Neural crest cell (in vitro differentiated cells): ENCODE data around the gene CREB5. TPM values are rescaled to one million over a fixed set of nuclear protein-coding genes. Genes with fewer than 3 reads are reported as not detected.
"Not testable (repeated sequence)": the region's sequence is repeated elsewhere in the genome, so short reads cannot be mapped to it uniquely, and the experiment has no call there.

Experiments used
- DNase-seq: peaks from one replicate; pipeline ENCODE4 v3.0.0; 2021; ENCODE audit warnings: low read depth, mixed read lengths, low spot score
- H3K27ac Mint-ChIP-seq: one replicate; pipeline ENCODE4 v1.8.0; 2021; ENCODE audit warnings: mild to moderate bottlenecking, mixed read lengths; ENCODE audit not compliant: unreplicated experiment
- H3K27me3 Mint-ChIP-seq: 2 replicates; pipeline ENCODE4 v1.8.0; 2021; ENCODE audit warnings: low read depth, mild to moderate bottlenecking, mixed read lengths
- H3K36me3 Mint-ChIP-seq: 2 replicates; pipeline ENCODE4 v1.8.0; 2021; ENCODE audit warnings: low read depth, mild to moderate bottlenecking, mixed read lengths
- H3K4me1 Mint-ChIP-seq: 2 replicates; pipeline ENCODE4 v1.8.0; 2021; ENCODE audit warnings: mixed read lengths
- H3K4me3 Mint-ChIP-seq: one replicate; pipeline ENCODE4 v1.8.0; 2021; ENCODE audit warnings: mild to moderate bottlenecking, mixed read lengths
- H3K9me3 Mint-ChIP-seq: 2 replicates; pipeline ENCODE4 v1.8.0; 2021; ENCODE audit warnings: mixed read lengths
- total RNA-seq: library from RNA; stranded (reverse); gene quantifications from 2 replicates; pipeline ENCODE4 v1.2.1, GENCODE V29; 2021
- TF ChIP-seq, protein P1 (sequence below): fragments of 200-600 bp; sonication (generic); conservative IDR thresholded peaks from 2 replicates; pipeline ENCODE4 v1.5.0; 2021; ENCODE audit warnings: antibody characterized with exemption, mild to moderate bottlenecking

Gene CREB5
- total RNA-seq, 1 donor from 2014 or later: 8.3 TPM

DNA sequence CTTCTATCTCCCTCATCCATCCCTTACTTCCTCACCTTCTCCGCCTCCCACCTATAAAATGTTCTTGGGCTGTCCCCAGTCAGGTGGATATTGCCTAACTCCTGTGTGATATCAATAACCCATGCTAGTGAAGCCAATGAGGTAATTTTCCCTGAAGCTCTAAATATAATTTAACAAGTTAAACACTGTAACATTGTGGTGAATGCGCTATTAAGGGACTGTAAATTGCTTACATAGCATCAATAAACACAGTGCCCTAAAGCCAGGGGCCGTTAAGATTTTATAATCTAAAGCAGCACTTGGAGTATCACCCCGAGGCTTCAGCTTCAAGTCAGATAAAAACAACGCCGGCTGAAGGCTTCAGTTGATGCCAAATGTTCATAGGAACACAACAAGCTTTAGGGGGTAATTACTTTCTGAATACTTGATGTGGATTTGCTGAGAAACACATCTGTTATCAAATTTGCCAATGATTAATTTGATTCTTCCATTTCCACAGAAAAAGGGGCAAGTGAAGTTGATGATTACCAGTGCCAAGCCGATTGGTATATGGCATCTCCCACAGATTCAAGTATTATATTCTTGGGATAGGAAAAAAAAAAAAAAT, 138.4 kb downstream of the CREB5 start:
- Mint-ChIP-seq H3K27me3 (no peaks in the 10 kb centered on the region), H3K9me3 (peaks cover 13% of the 10 kb centered on the region), H3K36me3 (peaks cover 12% of the 10 kb centered on the region), H3K27ac (no peak overlapping the region), H3K4me1 (peaks cover 41% of the 10 kb centered on the region), H3K4me3 (no peak overlapping the region)
- TF ChIP-seq, protein P1, sequence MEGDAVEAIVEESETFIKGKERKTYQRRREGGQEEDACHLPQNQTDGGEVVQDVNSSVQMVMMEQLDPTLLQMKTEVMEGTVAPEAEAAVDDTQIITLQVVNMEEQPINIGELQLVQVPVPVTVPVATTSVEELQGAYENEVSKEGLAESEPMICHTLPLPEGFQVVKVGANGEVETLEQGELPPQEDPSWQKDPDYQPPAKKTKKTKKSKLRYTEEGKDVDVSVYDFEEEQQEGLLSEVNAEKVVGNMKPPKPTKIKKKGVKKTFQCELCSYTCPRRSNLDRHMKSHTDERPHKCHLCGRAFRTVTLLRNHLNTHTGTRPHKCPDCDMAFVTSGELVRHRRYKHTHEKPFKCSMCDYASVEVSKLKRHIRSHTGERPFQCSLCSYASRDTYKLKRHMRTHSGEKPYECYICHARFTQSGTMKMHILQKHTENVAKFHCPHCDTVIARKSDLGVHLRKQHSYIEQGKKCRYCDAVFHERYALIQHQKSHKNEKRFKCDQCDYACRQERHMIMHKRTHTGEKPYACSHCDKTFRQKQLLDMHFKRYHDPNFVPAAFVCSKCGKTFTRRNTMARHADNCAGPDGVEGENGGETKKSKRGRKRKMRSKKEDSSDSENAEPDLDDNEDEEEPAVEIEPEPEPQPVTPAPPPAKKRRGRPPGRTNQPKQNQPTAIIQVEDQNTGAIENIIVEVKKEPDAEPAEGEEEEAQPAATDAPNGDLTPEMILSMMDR: no peak
- DNase-seq: no peak

DNA sequence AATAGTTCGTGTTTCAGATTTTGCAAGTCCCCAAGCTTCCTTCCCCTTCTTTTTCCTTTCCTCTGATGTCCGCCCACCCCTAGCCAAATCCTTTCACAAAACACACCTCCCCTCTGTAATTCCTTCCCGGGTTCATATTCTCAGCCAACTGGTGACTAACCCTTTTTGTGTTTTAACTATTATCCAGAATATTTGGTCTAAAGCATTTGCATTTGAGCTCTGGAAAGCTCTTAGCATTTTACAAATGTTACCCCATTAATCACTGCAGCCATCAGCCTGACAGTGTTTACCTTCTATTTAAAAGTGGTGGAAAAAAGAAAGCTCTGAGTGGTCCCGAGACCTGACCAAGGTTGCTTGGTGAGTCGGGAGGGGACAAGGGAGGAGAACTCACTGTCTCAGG, 139.0 kb downstream of the CREB5 start:
- no peak for DNase-seq
- TF ChIP-seq, protein P1: no peak
- peaks cover 42% of the 10 kb centered on the region for H3K4me1 Mint-ChIP-seq
- peaks cover 7% of the 10 kb centered on the region for H3K36me3 Mint-ChIP-seq
- H3K9me3 Mint-ChIP-seq: peaks cover 8% of the 10 kb centered on the region
- no peaks in the 10 kb centered on the region for H3K27me3 Mint-ChIP-seq
- no peak overlapping the region for H3K4me3 Mint-ChIP-seq
- H3K27ac Mint-ChIP-seq: no peak overlapping the region

DNA sequence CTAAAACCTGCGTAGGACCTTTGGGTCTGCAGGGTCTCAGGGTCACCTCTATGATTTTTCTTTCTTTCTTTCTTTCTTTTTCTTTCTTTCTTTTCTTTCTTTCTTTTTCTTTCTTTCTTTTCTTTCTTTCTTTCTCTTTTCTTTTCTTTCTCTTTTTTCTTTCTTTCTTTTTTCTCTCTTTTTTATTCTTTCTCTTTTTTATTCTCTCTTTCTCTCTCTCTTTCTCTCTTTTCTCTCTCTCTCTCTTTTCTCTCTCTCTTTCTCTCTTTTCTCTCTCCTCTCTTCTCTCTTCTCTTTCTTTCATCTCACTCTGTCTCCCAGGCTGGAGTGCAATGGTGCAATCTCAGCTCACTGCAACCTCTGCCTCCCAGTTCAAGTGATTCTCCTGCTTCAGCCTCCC, 139.4 kb downstream of the CREB5 start:
- H3K9me3 Mint-ChIP-seq, H3K4me3 Mint-ChIP-seq, H3K27me3 Mint-ChIP-seq, H3K36me3 Mint-ChIP-seq, DNase-seq, H3K27ac Mint-ChIP-seq: not testable (repeated sequence)
- peaks cover 42% of the 10 kb centered on the region for H3K4me1 Mint-ChIP-seq

DNA sequence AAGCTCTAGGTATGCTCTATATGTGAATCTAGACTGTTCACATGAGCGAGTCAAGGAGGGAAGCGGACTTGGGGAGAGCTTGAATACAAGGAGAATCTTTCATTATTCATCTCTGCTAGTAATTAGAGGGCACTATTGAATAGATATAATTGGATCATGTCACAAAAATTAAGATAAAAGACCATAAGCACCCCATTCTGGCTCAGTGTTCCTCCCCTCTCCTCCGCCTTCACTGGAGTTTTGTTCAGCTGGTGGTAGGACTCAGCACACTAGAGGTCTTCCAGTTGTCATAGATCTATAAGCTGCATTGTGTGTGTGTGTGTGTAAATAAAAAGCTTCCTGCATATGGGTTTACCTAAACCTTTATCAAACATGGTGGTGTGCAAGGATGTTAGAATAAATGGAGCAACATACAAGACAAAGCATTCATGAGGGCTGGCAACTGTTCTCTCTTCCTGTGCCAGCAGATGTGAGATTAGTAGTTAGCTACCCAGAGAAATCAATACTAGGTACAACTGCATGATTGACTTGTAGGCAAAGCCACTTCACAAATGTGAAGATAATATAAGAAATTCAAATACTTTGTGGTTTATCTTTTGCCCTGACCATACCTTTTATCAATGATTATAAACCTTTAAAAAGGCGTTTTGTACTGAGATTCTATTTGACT, 142.6 kb downstream of the CREB5 start:
- Mint-ChIP-seq H3K27ac (no peak overlapping the region), H3K27me3 (no peaks in the 10 kb centered on the region), H3K36me3 (no peaks in the 10 kb centered on the region), H3K4me1 (peaks cover 42% of the 10 kb centered on the region), H3K9me3 (peaks cover 2% of the 10 kb centered on the region), H3K4me3 (no peak overlapping the region)
- TF ChIP-seq, protein P1: no peak
- DNase-seq: no peak

DNA sequence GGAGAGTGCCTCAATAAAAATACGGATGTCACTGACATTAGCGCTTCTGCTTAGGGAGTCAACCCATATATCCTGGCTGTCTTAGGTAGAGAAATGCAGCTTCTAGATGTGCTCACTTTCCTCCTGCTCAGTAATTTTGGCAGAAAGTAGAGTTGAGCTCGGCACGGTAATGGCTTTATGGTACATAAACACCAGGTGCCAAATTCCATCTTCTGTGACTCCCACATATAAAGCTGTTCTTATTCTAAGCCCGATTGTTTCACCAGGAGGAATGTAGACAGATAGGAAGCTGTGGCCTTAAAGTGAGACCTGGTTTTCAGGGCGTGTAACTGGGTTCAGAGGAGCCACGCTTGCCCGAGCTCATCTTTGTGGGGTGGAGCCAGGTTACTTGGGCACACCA, 143.7 kb downstream of the CREB5 start:
- H3K4me3 Mint-ChIP-seq: no peak overlapping the region

DNA sequence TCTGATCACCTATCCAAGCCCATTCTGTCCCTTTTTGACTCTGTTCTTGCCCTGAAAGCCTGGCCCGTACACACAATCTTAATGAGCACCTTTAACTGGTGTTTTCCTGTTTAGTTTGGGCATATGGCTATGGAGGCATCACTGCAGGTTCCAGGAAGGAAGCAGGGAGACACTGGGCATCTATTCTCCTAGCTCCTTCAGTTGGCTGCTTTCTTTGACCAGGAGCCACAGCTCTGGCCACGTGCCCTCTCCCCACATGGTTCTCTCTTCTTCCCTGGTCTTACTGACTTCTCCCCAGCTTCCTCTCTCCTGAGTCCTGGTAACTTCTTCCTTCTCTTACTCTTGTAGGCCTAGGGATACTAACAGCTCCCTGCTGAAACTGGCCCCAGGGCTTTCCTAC, 144.4 kb downstream of the CREB5 start:
- DNase-seq: no peak
- no peaks in the 10 kb centered on the region for H3K36me3 Mint-ChIP-seq
- H3K9me3 Mint-ChIP-seq: no peaks in the 10 kb centered on the region
- no peak overlapping the region for H3K27ac Mint-ChIP-seq
- peaks cover 35% of the 10 kb centered on the region for H3K4me1 Mint-ChIP-seq
- no peak overlapping the region for H3K4me3 Mint-ChIP-seq
- TF ChIP-seq, protein P1: no peak
- H3K27me3 Mint-ChIP-seq: no peaks in the 10 kb centered on the region

More for the DNA sequence above, 143.7 kb downstream of the CREB5 start:
- H3K36me3 Mint-ChIP-seq: no peaks in the 10 kb centered on the region
- no peaks in the 10 kb centered on the region for H3K9me3 Mint-ChIP-seq
- H3K27me3 Mint-ChIP-seq: no peaks in the 10 kb centered on the region
- H3K27ac Mint-ChIP-seq: no peak overlapping the region
- no peak for DNase-seq
- peaks cover 40% of the 10 kb centered on the region for H3K4me1 Mint-ChIP-seq
- TF ChIP-seq, protein P1: no peak
